MM.1S (cell line): ENCODE results near the gene KRTAP2-3.
"Not testable (repeated sequence)": the region's sequence is repeated elsewhere in the genome, so short reads cannot be mapped to it uniquely, and the experiment has no call there.

Experiments used
- DNase-seq: peaks from one replicate; pipeline ENCODE4 v3.0.0-alpha.2; 2015
- H2AFZ ChIP-seq: fragments of 300-600 bp; sonication (generic); 2 replicates; pipeline ENCODE4 v1.6.0; 2016; ENCODE audit warnings: antibody characterized with exemption, low read length
- H3F3A ChIP-seq: fragments of 300-600 bp; sonication (generic); 2 replicates; pipeline ENCODE4 v1.6.1; 2016; ENCODE audit warnings: mild to moderate bottlenecking, antibody characterized with exemption, low read length, moderate library complexity, mixed read lengths; ENCODE audit not compliant: insufficient read depth
- H3K27ac ChIP-seq: fragments of 300-600 bp; sonication (generic); 2 replicates; pipeline ENCODE4 v1.5.1; 2016; ENCODE audit warnings: mild to moderate bottlenecking, low read length
- H3K27me3 ChIP-seq: fragments of 300-600 bp; sonication (generic); replicated peaks from 2 replicates; pipeline ENCODE4 v1.6.0; 2016; ENCODE audit warnings: low read length; ENCODE audit not compliant: insufficient read depth
- H3K36me3 ChIP-seq: fragments of 300-600 bp; sonication (generic); replicated peaks from 2 replicates; pipeline ENCODE4 v1.6.1; 2016; ENCODE audit warnings: mild to moderate bottlenecking, low read length, mixed read lengths; ENCODE audit not compliant: insufficient read depth
- H3K4me1 ChIP-seq: fragments of 300-600 bp; sonication (generic); 2 replicates; pipeline ENCODE4 v1.6.1; 2016; ENCODE audit warnings: low read length, mixed read lengths
- H3K4me2 ChIP-seq: fragments of 300-600 bp; sonication (generic); 2 replicates; pipeline ENCODE4 v1.6.0; 2016; ENCODE audit warnings: low read depth, low read length
- H3K4me3 ChIP-seq: fragments of 300-600 bp; sonication (generic); 2 replicates; pipeline ENCODE4 v1.5.1; 2016; ENCODE audit warnings: low read length, mixed read lengths
- H3K79me2 ChIP-seq: fragments of 300-600 bp; sonication (generic); 2 replicates; pipeline ENCODE4 v1.6.1; 2016; ENCODE audit warnings: mixed run types, low read length, mixed read lengths
- H3K9ac ChIP-seq: fragments of 300-600 bp; sonication (generic); 2 replicates; pipeline ENCODE4 v1.6.1; 2016; ENCODE audit warnings: low read length, mixed read lengths
- H3K9me2 ChIP-seq: fragments of 300-600 bp; sonication (generic); replicated peaks from 2 replicates; pipeline ENCODE4 v1.6.1; 2016; ENCODE audit warnings: mild to moderate bottlenecking, low read length, mixed read lengths; ENCODE audit not compliant: insufficient read depth
- H3K9me3 ChIP-seq: fragments of 300-600 bp; sonication (generic); replicated peaks from 2 replicates; pipeline ENCODE4 v1.6.1; 2016; ENCODE audit warnings: mild to moderate bottlenecking, low read length, mixed read lengths; ENCODE audit not compliant: insufficient read depth
- H4K20me1 ChIP-seq: fragments of 300-600 bp; sonication (generic); 2 replicates; pipeline ENCODE4 v1.6.1; 2016; ENCODE audit warnings: mild to moderate bottlenecking, low read length, moderate library complexity, mixed read lengths; ENCODE audit not compliant: insufficient read depth
- EZH2 ChIP-seq: fragments of 300-600 bp; sonication (generic); optimal IDR thresholded peaks from 2 replicates; pipeline ENCODE3; 2017; ENCODE audit warnings: low read depth, mild to moderate bottlenecking, antibody characterized with exemption, low read length, mixed read lengths
- EZH2phosphoT487 ChIP-seq: fragments of 300-600 bp; sonication (generic); IDR thresholded peaks from 2 replicates; pipeline ENCODE4 v1.6.1; 2018; ENCODE audit warnings: antibody characterized with exemption, low read length
- TF ChIP-seq, protein P1 (sequence below): fragments of 300-600 bp; sonication (generic); IDR thresholded peaks from 2 replicates; pipeline ENCODE4 v1.5.1; 2016; ENCODE audit warnings: antibody characterized with exemption, low read length, mixed read lengths

Gene KRTAP2-3

GRCh38 chr17:41061964-41062363, 2.0 kb upstream of the KRTAP2-3 start:
- no peaks in the 10 kb centered on the region for H3K27me3 ChIP-seq
- TF ChIP-seq, protein P1, sequence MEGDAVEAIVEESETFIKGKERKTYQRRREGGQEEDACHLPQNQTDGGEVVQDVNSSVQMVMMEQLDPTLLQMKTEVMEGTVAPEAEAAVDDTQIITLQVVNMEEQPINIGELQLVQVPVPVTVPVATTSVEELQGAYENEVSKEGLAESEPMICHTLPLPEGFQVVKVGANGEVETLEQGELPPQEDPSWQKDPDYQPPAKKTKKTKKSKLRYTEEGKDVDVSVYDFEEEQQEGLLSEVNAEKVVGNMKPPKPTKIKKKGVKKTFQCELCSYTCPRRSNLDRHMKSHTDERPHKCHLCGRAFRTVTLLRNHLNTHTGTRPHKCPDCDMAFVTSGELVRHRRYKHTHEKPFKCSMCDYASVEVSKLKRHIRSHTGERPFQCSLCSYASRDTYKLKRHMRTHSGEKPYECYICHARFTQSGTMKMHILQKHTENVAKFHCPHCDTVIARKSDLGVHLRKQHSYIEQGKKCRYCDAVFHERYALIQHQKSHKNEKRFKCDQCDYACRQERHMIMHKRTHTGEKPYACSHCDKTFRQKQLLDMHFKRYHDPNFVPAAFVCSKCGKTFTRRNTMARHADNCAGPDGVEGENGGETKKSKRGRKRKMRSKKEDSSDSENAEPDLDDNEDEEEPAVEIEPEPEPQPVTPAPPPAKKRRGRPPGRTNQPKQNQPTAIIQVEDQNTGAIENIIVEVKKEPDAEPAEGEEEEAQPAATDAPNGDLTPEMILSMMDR = no peak
- TF ChIP-seq EZH2 (no peak), EZH2phosphoT487 (no peak)
- no peak overlapping the region for H3K4me3 ChIP-seq
- no peaks in the 10 kb centered on the region for H3K79me2 ChIP-seq
- no peaks in the 10 kb centered on the region for H3F3A ChIP-seq
- H3K27ac ChIP-seq = no peak overlapping the region
- no peaks in the 10 kb centered on the region for H3K9me2 ChIP-seq
- no peaks in the 10 kb centered on the region for H3K36me3 ChIP-seq
- no peaks in the 10 kb centered on the region for H3K4me1 ChIP-seq
- no peak overlapping the region for H3K9ac ChIP-seq
- H3K9me3 ChIP-seq = no peaks in the 10 kb centered on the region
- H4K20me1 ChIP-seq = no peaks in the 10 kb centered on the region
- H3K4me2 ChIP-seq = no peak overlapping the region
- no peak for DNase-seq
- no peak overlapping the region for H2AFZ ChIP-seq

GRCh38 chr17:41059276-41060051, 450 bp downstream of the KRTAP2-3 start:
- H3K4me1 ChIP-seq, H3K4me3 ChIP-seq, H4K20me1 ChIP-seq, H3K9me3 ChIP-seq, H3K4me2 ChIP-seq, H3K36me3 ChIP-seq, H3K27me3 ChIP-seq, H3K79me2 ChIP-seq, DNase-seq, H3F3A ChIP-seq, H3K9me2 ChIP-seq, H2AFZ ChIP-seq, H3K9ac ChIP-seq, H3K27ac ChIP-seq: not testable (repeated sequence)

GRCh38 chr17:41058741-41059140, 1.2 kb downstream of the KRTAP2-3 start:
- Histone ChIP-seq H3K4me1 (no peaks in the 10 kb centered on the region), H3K27ac (no peak overlapping the region), H3K4me3 (no peak overlapping the region), H3F3A (no peaks in the 10 kb centered on the region), H4K20me1 (no peaks in the 10 kb centered on the region), H3K9me3 (no peaks in the 10 kb centered on the region), H3K9me2 (no peaks in the 10 kb centered on the region), H3K36me3 (no peaks in the 10 kb centered on the region), H3K9ac (no peak overlapping the region), H2AFZ (no peak overlapping the region), H3K27me3 (no peaks in the 10 kb centered on the region), H3K79me2 (no peaks in the 10 kb centered on the region), H3K4me2 (no peak overlapping the region)
- DNase-seq = no peak
- no peak for TF ChIP-seq EZH2phosphoT487
- no peak for TF ChIP-seq EZH2
- TF ChIP-seq, protein P1 = no peak

DNA sequence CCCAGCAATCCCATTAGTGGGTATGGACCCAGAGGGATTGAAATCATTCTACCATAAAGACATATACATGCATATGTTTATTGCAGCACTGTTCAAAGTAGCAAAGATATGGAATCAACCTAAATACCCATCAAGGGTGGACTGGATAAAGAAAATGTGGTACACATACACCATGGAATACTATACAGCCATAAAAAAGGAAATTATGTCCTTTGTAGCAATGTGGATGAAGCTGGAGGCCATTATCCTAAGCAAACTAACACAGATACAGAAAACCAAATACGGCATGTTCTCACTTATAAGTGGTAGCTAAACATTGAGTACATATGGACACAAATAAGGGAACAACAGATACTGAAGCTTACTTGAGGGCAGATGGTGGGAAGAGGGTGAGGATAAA, 2.4 kb downstream of the KRTAP2-3 start:
- H4K20me1 ChIP-seq = no peaks in the 10 kb centered on the region
- H3K4me3 ChIP-seq = no peak overlapping the region

GRCh38 chr17:41055130-41055529, 4.8 kb downstream of the KRTAP2-3 start, which contains the start of gene KRTAP2-2:
Gene KRTAP2-2, minus strand, starts transcription at chr17:41055230. Its CDS starts 19 bp downstream, at chr17:41055211.
- not testable (repeated sequence) for H3K4me1 ChIP-seq, H3K79me2 ChIP-seq, H3F3A ChIP-seq, H3K9me2 ChIP-seq, H3K9ac ChIP-seq, H3K36me3 ChIP-seq, H3K27ac ChIP-seq, H3K9me3 ChIP-seq, H3K4me3 ChIP-seq, H3K4me2 ChIP-seq, H3K27me3 ChIP-seq, H4K20me1 ChIP-seq, DNase-seq, H2AFZ ChIP-seq

More for the DNA sequence above, 2.4 kb downstream of the KRTAP2-3 start:
- no peak for DNase-seq
- Histone ChIP-seq H3K9me3 (no peaks in the 10 kb centered on the region), H3K27ac (no peak overlapping the region), H3K4me1 (no peaks in the 10 kb centered on the region), H3K36me3 (no peaks in the 10 kb centered on the region), H3F3A (no peaks in the 10 kb centered on the region), H3K27me3 (no peaks in the 10 kb centered on the region), H3K9ac (no peak overlapping the region), H3K9me2 (no peaks in the 10 kb centered on the region), H3K79me2 (no peaks in the 10 kb centered on the region), H2AFZ (no peak overlapping the region), H3K4me2 (no peak overlapping the region)
- TF ChIP-seq EZH2 (no peak), EZH2phosphoT487 (no peak)
- TF ChIP-seq, protein P1 = no peak

DNA sequence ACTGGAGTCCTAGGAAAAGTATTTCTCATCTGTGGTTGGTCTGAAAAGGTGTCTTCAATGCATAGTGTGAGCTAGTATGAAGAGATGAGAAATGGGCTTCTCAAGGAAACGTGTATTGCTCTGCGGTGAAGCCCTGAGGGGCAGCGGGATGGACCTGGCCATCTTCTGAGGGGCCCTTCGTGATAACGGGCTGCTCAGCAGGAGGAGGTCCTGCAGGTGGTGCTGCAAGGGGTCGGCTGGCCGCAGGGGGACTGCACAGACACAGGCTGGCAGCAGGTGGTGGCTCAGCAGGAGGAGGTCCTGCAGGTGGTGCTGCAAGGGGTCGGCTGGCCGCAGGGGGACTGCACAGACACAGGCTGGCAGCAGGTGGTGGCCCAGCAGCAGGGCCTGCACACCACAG, 5.4 kb downstream of the KRTAP2-3 start:
- not testable (repeated sequence) for H3K4me3 ChIP-seq, DNase-seq, H3F3A ChIP-seq, H3K4me1 ChIP-seq, H3K9me3 ChIP-seq, H2AFZ ChIP-seq, H3K27me3 ChIP-seq, H4K20me1 ChIP-seq, H3K9ac ChIP-seq, H3K27ac ChIP-seq, H3K4me2 ChIP-seq, H3K36me3 ChIP-seq, H3K79me2 ChIP-seq, H3K9me2 ChIP-seq
